IMR-90 (cell line): Measurements from ENCODE around the gene BDH1. TPM values are rescaled to one million over a fixed set of nuclear protein-coding genes. Genes with fewer than 3 reads are reported as not detected.

ENCODE experiments used
- ATAC-seq: fragments of 200-7000 bp; cut with Tn5 transposase; 2 replicates; pipeline ENCODE4 v1.9.1; 2020; ENCODE audit warnings: low read depth, mild to moderate bottlenecking, moderate library complexity
- BruUV-seq: library from RNA; stranded (reverse); fragments of 400-500 nt; replicated peaks from 2 replicates; lab custom pipeline; 2021; lab: Mats Ljungman, UMichigan
- CTCF ChIA-PET: fragments of 300-600 bp; formaldehyde crosslinking; extraction: SDS; loops from one replicate; lab custom pipeline; 2021; ENCODE audit warnings: antibody characterized with exemption; lab: Yijun Ruan, JAX
- POLR2A ChIA-PET: fragments of 300-600 bp; sonication (Branson Sonifier 250); formaldehyde crosslinking; loops from one replicate; lab custom pipeline; 2022; ENCODE audit warnings: antibody characterized with exemption; ENCODE audit not compliant: unreplicated experiment; lab: Charles Lee
- DNase-seq: peaks from one replicate; pipeline ENCODE4 v3.0.0; 2013
- H2AFZ ChIP-seq: replicated peaks from 2 replicates; pipeline ENCODE3; 2013; ENCODE audit warnings: low read length, mild to moderate bottlenecking; ENCODE audit not compliant: poor library complexity
- H2AK5ac ChIP-seq: 2 replicates; pipeline ENCODE4 v1.6.1; 2013; ENCODE audit warnings: low read depth, low read length, inconsistent platforms
- H2AK9ac ChIP-seq: replicated peaks from 2 replicates; pipeline ENCODE3; 2013; ENCODE audit warnings: mild to moderate bottlenecking, low read depth, low read length, moderate library complexity; ENCODE audit not compliant: poor library complexity
- H2BK120ac ChIP-seq: 2 replicates; pipeline ENCODE4 v1.6.1; 2013; ENCODE audit warnings: low read depth, low read length, inconsistent platforms
- H2BK15ac ChIP-seq: 3 replicates; pipeline ENCODE4 v1.6.1; 2013; ENCODE audit warnings: low read depth, low read length, inconsistent platforms
- H2BK20ac ChIP-seq: 2 replicates; pipeline ENCODE4 v1.6.1; 2013; ENCODE audit warnings: low read depth, mild to moderate bottlenecking, inconsistent platforms, low read length, moderate library complexity
- H2BK5ac ChIP-seq: 2 replicates; pipeline ENCODE4 v1.6.1; 2013; ENCODE audit warnings: mild to moderate bottlenecking, low read depth, low read length, inconsistent platforms; ENCODE audit not compliant: poor library complexity, severe bottlenecking
- H3K14ac ChIP-seq: replicated peaks from 2 replicates; pipeline ENCODE4 v1.6.1; 2013; ENCODE audit warnings: low read depth, low read length, inconsistent platforms
- H3K18ac ChIP-seq: 2 replicates; pipeline ENCODE4 v1.6.1; 2013; ENCODE audit warnings: low read depth, low read length, control low read depth
- H3K23ac ChIP-seq: 2 replicates; pipeline ENCODE4 v1.6.1; 2013; ENCODE audit warnings: low read depth, low read length, inconsistent platforms
- H3K27ac ChIP-seq: 2 replicates; pipeline ENCODE4 v1.5.1; 2013; ENCODE audit warnings: mild to moderate bottlenecking, control low read depth, low read length; ENCODE audit not compliant: insufficient read depth
- H3K27me3 ChIP-seq: 2 replicates; pipeline ENCODE4 v1.6.1; 2013; ENCODE audit warnings: low read length; ENCODE audit not compliant: control insufficient read depth, insufficient read depth
- H3K36me3 ChIP-seq: 2 replicates; pipeline ENCODE4 v1.6.1; 2013; ENCODE audit warnings: low read length, mixed read lengths; ENCODE audit not compliant: control insufficient read depth, insufficient read depth
- H3K4ac ChIP-seq: 2 replicates; pipeline ENCODE4 v1.6.1; 2013; ENCODE audit warnings: low read depth, low read length, inconsistent platforms
- H3K4me1 ChIP-seq: 2 replicates; pipeline ENCODE4 v1.6.1; 2013; ENCODE audit warnings: low read length, mixed read lengths; ENCODE audit not compliant: control insufficient read depth, insufficient read depth
- H3K4me2 ChIP-seq: 2 replicates; pipeline ENCODE4 v1.6.1; 2013; ENCODE audit warnings: low read depth, mild to moderate bottlenecking, control low read depth, low read length, moderate library complexity
- H3K4me3 ChIP-seq: 2 replicates; pipeline ENCODE4 v1.5.1; 2013; ENCODE audit warnings: low read depth, mild to moderate bottlenecking, control low read depth, low read length, moderate library complexity; ENCODE audit not compliant: insufficient read depth
- H3K56ac ChIP-seq: 2 replicates; pipeline ENCODE4 v1.6.1; 2013; ENCODE audit warnings: low read length, inconsistent platforms; ENCODE audit not compliant: insufficient read depth; ENCODE audit errors: extremely low read depth
- H3K79me1 ChIP-seq, 2 experiments: 2 replicates each; pipeline ENCODE4 v1.6.1; 2013; ENCODE audit warnings: low read length in 2 of 2, inconsistent platforms in 1 of 2, low read depth in 1 of 2
- H3K9ac ChIP-seq: 2 replicates; pipeline ENCODE4 v1.6.1; 2013; ENCODE audit warnings: low read depth, low read length, control low read depth
- H3K9me1 ChIP-seq: 2 replicates; pipeline ENCODE4 v1.6.1; 2013; ENCODE audit warnings: low read length, inconsistent platforms; ENCODE audit not compliant: insufficient read depth
- H3K9me3 ChIP-seq: 2 replicates; pipeline ENCODE4 v1.6.1; 2013; ENCODE audit warnings: low read length; ENCODE audit not compliant: control insufficient read depth, insufficient read depth
- H4K20me1 ChIP-seq: 2 replicates; pipeline ENCODE4 v1.6.1; 2013; ENCODE audit warnings: low read length, inconsistent platforms; ENCODE audit not compliant: insufficient read depth
- H4K5ac ChIP-seq: 2 replicates; pipeline ENCODE4 v1.6.1; 2013; ENCODE audit warnings: mild to moderate bottlenecking, low read depth, low read length, control low read depth
- H4K8ac ChIP-seq, 2 experiments: 2 replicates each; pipeline ENCODE4 v1.6.1; 2013; ENCODE audit warnings: low read depth in 2 of 2, low read length in 2 of 2, control low read depth in 1 of 2, inconsistent platforms in 1 of 2
- H4K91ac ChIP-seq: 2 replicates; pipeline ENCODE4 v1.6.1; 2013; ENCODE audit warnings: low read depth, low read length, inconsistent platforms; ENCODE audit not compliant: insufficient read depth
- CEBPB ChIP-seq: IDR thresholded peaks from 2 replicates; pipeline ENCODE4 v1.6.1; 2012; ENCODE audit warnings: low read depth, low read length, improper control_type of control experiment
- CHD1 ChIP-seq: IDR thresholded peaks from 2 replicates; pipeline ENCODE4 v1.6.1; 2012; ENCODE audit warnings: low read depth, low read length, improper control_type of control experiment
- MAZ ChIP-seq: IDR thresholded peaks from 2 replicates; pipeline ENCODE4 v1.6.1; 2012; ENCODE audit warnings: low read depth, mild to moderate bottlenecking, low read length, improper control_type of control experiment, moderate library complexity, borderline replicate concordance
- MXI1 ChIP-seq: IDR thresholded peaks from 2 replicates; pipeline ENCODE4 v1.6.1; 2012; ENCODE audit warnings: low read depth, mild to moderate bottlenecking, low read length, moderate library complexity, borderline replicate concordance
- RFX5 ChIP-seq: IDR thresholded peaks from 2 replicates; pipeline ENCODE4 v1.8.0; 2012; ENCODE audit warnings: low read depth, mild to moderate bottlenecking, low read length, moderate library complexity
- SMC3 ChIP-seq: fragments of 150-350 bp; IDR thresholded peaks from 2 replicates; pipeline ENCODE4 v1.6.1; 2016; ENCODE audit warnings: low read depth, mild to moderate bottlenecking, antibody characterized with exemption, low read length, moderate library complexity
- WGBS, 2 experiments: methylation state at CpG; one replicate each; pipeline versions ENCODE4 v1.1.5 to v1.1.7; 2013; ENCODE audit warnings: missing lambda C conversion rate in 2 of 2; ENCODE audit not compliant: insufficient read length in 1 of 2; ENCODE audit errors: extremely low coverage in 2 of 2; 5-methylcytosine and 5-hydroxymethylcytosine counted together
- dilution Hi-C: fragments of 300-500 bp; cut with HindIII; formaldehyde crosslinking; loops from one replicate; pipeline ENCODE4 v1.14.3; 2018; ENCODE audit warnings: low sequenced_read_pairs; ENCODE audit not compliant: unreplicated experiment
- in situ Hi-C: fragments of 300-500 bp; cut with MboI; formaldehyde crosslinking; loops from 3 replicates; pipeline ENCODE4 v1.14.3; 2019; ENCODE audit warnings: low sequenced_read_pairs, inconsistent platforms, mixed read lengths
- intact Hi-C: fragments of 100-400 bp; cut with micrococcal nuclease; formaldehyde crosslinking; loops from 2 replicates; pipeline ENCODE4 v1.10.0; 2022
- polyA plus RNA-seq, 3 experiments: library from polyadenylated mRNA; depleted of rRNA; stranded (reverse); fragments of >200 nt; gene quantifications; 2 replicates each; pipeline ENCODE4 v1.2.3, GENCODE V29; 2012; ENCODE audit warnings: low replicate concordance in 1 of 3
- total RNA-seq: library from RNA; depleted of rRNA; stranded (reverse); fragments of >200 nt; gene quantifications from 2 replicates; pipeline ENCODE4 v1.2.3, GENCODE V29; 2012
- TF ChIP-seq, protein P1 (sequence below): conservative IDR thresholded peaks from 2 replicates; pipeline ENCODE4 v1.5.1; 2012; ENCODE audit warnings: mild to moderate bottlenecking, low read depth, low read length, improper control_type of control experiment

The BDH1 gene
- total and polyA plus RNA-seq, 2 of the 4 experiments (the other 2 are of a cell fraction), result 2.7 to 4.4 TPM

DNA sequence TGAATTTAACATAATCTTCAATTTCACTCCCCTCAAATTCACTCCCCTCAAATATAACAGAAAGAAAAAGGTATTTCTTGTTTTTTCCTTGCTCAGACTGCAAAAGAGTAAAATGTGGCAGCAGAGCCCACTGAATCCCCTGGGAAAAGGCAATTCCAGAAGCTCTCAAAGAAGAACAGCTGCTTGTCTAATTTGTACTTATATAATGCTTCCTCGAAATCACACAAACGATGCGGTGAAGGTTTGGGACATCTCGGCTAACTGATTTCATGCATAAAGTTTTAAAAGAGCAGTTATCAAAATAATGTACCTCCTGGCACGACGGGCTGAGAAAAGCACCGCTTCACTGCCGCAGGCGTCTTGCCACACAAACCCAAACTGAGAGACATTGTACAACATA is 10.7 kb downstream of the BDH1 start:
- BruUV-seq, result no TSS peak
- CTCF ChIA-PET, result no interaction called here
- dilution Hi-C loops, result no loop called here

More for the DNA sequence above, 10.7 kb downstream of the BDH1 start:
- Histone ChIP-seq H2BK120ac (no peak overlapping the region), H3K4me3 (no peak overlapping the region), H2AK9ac (no peak overlapping the region), H4K5ac (no peak overlapping the region), H4K8ac (no peak overlapping the region), H4K91ac (no peak overlapping the region), H2BK5ac (no peak overlapping the region), H4K20me1 (no peaks in the 10 kb centered on the region; the same call in 1 of the 2 replicates), H3K9me1 (no peaks in the 10 kb centered on the region), H3K4me2 (no peak overlapping the region), H3K79me1 (no peaks in the 10 kb centered on the region), H2BK20ac (no peak overlapping the region), H3K27me3 (no peaks in the 10 kb centered on the region; the same call in 1 of the 2 replicates), H2AK5ac (no peak overlapping the region), H3K36me3 (no peaks in the 10 kb centered on the region), H2BK15ac (no peak overlapping the region), H2AFZ (no peak overlapping the region), H3K4ac (no peak overlapping the region), H3K14ac (no peak overlapping the region), H3K27ac (no peak overlapping the region), H3K9ac (no peak overlapping the region), H3K56ac (no peak overlapping the region), H3K9me3 (no peaks in the 10 kb centered on the region), H3K23ac (no peak overlapping the region), H3K4me1 (0 out of 2 replicates have a peak, but pooled peaks cover 1% of the 10 kb centered on the region), H3K18ac (no peak overlapping the region)
- in situ Hi-C loops (no loop called here), intact Hi-C loops (no loop called here)
- 82% methylated on average over 5 of the region's 9 CpGs; no CpG with 5 or more reads in 1 of the 2 experiments for WGBS, 2 experiments
- POLR2A ChIA-PET, result no interaction called here
- no peak for TF ChIP-seq MXI1
- TF ChIP-seq RFX5, result no peak
- TF ChIP-seq, protein P1, sequence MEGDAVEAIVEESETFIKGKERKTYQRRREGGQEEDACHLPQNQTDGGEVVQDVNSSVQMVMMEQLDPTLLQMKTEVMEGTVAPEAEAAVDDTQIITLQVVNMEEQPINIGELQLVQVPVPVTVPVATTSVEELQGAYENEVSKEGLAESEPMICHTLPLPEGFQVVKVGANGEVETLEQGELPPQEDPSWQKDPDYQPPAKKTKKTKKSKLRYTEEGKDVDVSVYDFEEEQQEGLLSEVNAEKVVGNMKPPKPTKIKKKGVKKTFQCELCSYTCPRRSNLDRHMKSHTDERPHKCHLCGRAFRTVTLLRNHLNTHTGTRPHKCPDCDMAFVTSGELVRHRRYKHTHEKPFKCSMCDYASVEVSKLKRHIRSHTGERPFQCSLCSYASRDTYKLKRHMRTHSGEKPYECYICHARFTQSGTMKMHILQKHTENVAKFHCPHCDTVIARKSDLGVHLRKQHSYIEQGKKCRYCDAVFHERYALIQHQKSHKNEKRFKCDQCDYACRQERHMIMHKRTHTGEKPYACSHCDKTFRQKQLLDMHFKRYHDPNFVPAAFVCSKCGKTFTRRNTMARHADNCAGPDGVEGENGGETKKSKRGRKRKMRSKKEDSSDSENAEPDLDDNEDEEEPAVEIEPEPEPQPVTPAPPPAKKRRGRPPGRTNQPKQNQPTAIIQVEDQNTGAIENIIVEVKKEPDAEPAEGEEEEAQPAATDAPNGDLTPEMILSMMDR, result no peak
- TF ChIP-seq CHD1, result no peak
- TF ChIP-seq CEBPB, result no peak
- no peak for TF ChIP-seq MAZ
- TF ChIP-seq SMC3, result no peak
- no peak for DNase-seq
- ATAC-seq, result no peak
